GM12878 (cell line): ENCODE data around the gene NTF4. TPM values are rescaled to one million over a fixed set of nuclear protein-coding genes. Genes with fewer than 3 reads are reported as not detected.
A peak's percentile ranks its signal among the peaks of the same experiment; 100 is the strongest.
"Not testable (repeated sequence)": the region's sequence is repeated elsewhere in the genome, so short reads cannot be mapped to it uniquely, and the experiment has no call there.

ENCODE experiments used
- ATAC-seq: fragments of 200-7000 bp; cut with Tn5 transposase; 3 replicates; pipeline ENCODE4 v1.9.1; 2020; ENCODE audit warnings: mild to moderate bottlenecking, moderate library complexity
- BruUV-seq: library from RNA; stranded (reverse); fragments of 400-500 nt; replicated peaks from 2 replicates; lab custom pipeline; 2021; lab: Mats Ljungman, UMichigan
- CTCF ChIA-PET: fragments of 300-600 bp; sonication (Branson Sonifier 250); formaldehyde crosslinking; extraction: SDS; loops from one replicate; lab custom pipeline; 2021; ENCODE audit warnings: inconsistent platforms; lab: Yijun Ruan, JAX
- POLR2A ChIA-PET: fragments of 350-600 bp; formaldehyde crosslinking; extraction: SDS; loops from one replicate; lab custom pipeline; 2021; ENCODE audit warnings: inconsistent platforms; lab: Charles Lee
- RAD21 ChIA-PET: fragments of 300-600 bp; sonication (Branson Sonifier 250); formaldehyde crosslinking; loops from one replicate; lab custom pipeline; 2023; ENCODE audit warnings: antibody characterized with exemption; ENCODE audit not compliant: unreplicated experiment; lab: Charles Lee
- SMC1A ChIA-PET: fragments of 300-600 bp; sonication (Branson Sonifier 250); formaldehyde crosslinking; loops from one replicate; lab custom pipeline; 2023; ENCODE audit not compliant: unreplicated experiment, uncharacterized antibody; lab: Charles Lee
- DNase-seq: peaks from one replicate; pipeline ENCODE4 v3.0.0-alpha.2; 2011; ENCODE audit warnings: low read depth, low spot score
- FAIRE-seq: peaks from 3 replicates; lab custom pipeline; 2011; peaks lifted over from hg19 to GRCh38; lab: Jason Lieb, UNC
- H2AFZ ChIP-seq: 2 replicates; pipeline ENCODE4 v1.6.0; 2011; ENCODE audit warnings: low read depth, low read length, control low read depth; ENCODE audit not compliant: control insufficient read depth
- H3K27ac ChIP-seq: 2 replicates; pipeline ENCODE4 v1.5.1; 2011; ENCODE audit warnings: control low read depth; ENCODE audit not compliant: control insufficient read depth, insufficient read depth
- H3K27me3 ChIP-seq, 2 experiments: replicated peaks in 1 of 2; 2 replicates each; pipeline versions ENCODE4 v1.6.0 to v1.6.1; 2011; ENCODE audit warnings: low read length in 1 of 2; ENCODE audit not compliant: control insufficient read depth in 2 of 2, insufficient read depth in 2 of 2
- H3K36me3 ChIP-seq, 2 experiments: 2 replicates each; pipeline ENCODE4 v1.5.1; 2011; ENCODE audit warnings: low read length in 1 of 2; ENCODE audit not compliant: control insufficient read depth in 2 of 2, insufficient read depth in 2 of 2
- H3K4me1 ChIP-seq: 2 replicates; pipeline ENCODE4 v1.6.1; 2011; ENCODE audit warnings: mild to moderate bottlenecking, low read length, moderate library complexity, mixed read lengths; ENCODE audit not compliant: control insufficient read depth, insufficient read depth
- H3K4me2 ChIP-seq: 2 replicates; pipeline ENCODE4 v1.6.0; 2011; ENCODE audit warnings: control low read depth; ENCODE audit not compliant: control insufficient read depth, insufficient read depth
- H3K4me3 ChIP-seq: fragments of 200-600 bp; sonication (generic); 2 replicates; pipeline ENCODE4 v1.5.1; 2016
- H3K79me2 ChIP-seq: 2 replicates; pipeline ENCODE4 v1.6.0; 2011; ENCODE audit warnings: low read length; ENCODE audit not compliant: control insufficient read depth, insufficient read depth
- H3K9ac ChIP-seq: 2 replicates; pipeline ENCODE4 v1.8.0; 2011; ENCODE audit warnings: low read length, control low read depth, mixed read lengths; ENCODE audit not compliant: control insufficient read depth, insufficient read depth
- H3K9me3 ChIP-seq: replicated peaks from 3 replicates; pipeline ENCODE4 v1.5.1; 2011; ENCODE audit warnings: mild to moderate bottlenecking, low read length; ENCODE audit not compliant: control insufficient read depth, insufficient read depth
- H4K20me1 ChIP-seq: 2 replicates; pipeline ENCODE4 v1.6.0; 2011; ENCODE audit not compliant: control insufficient read depth, insufficient read depth
- CREM ChIP-seq: IDR thresholded peaks from 2 replicates; pipeline ENCODE4 v1.6.1; 2014; ENCODE audit warnings: antibody characterized with exemption, low read depth
- NFYB ChIP-seq: IDR thresholded peaks from 2 replicates; pipeline ENCODE4 v1.6.1; 2011; ENCODE audit warnings: low read depth, mild to moderate bottlenecking, low read length, improper control_type of control experiment, moderate library complexity; ENCODE audit not compliant: insufficient read depth
- WGBS: methylation state at CpG from one replicate; pipeline ENCODE4 v1.1.6; 2016; ENCODE audit warnings: low lambda C conversion rate; ENCODE audit not compliant: insufficient replicate concordance, insufficient coverage; ENCODE audit errors: missing lambda C conversion rate; 5-methylcytosine and 5-hydroxymethylcytosine counted together
- in situ Hi-C: fragments of 300-500 bp; cut with MboI; formaldehyde crosslinking; loops from 9 replicates; pipeline ENCODE4 v1.14.3; 2018; ENCODE audit warnings: mixed read lengths
- intact Hi-C: fragments of 100-400 bp; cut with micrococcal nuclease; formaldehyde crosslinking; loops from one replicate; pipeline ENCODE4 v1.14.2; 2022; ENCODE audit not compliant: unreplicated experiment
- polyA plus RNA-seq, 11 experiments: library from polyadenylated mRNA; depleted of rRNA in 4 of 11; unstranded in 6 of 11; stranded (reverse) in 5 of 11; fragments of >200 nt; fragmentation: Nextera tagmentation in 4 of 11; fragmentation: Illumina TruSeq in 1 of 11; extraction: Ambion mirVana in 4 of 11; extraction: Trizol in 1 of 11; gene quantifications; 1 replicate in 1 of 11; 2 replicates in 10 of 11; pipeline versions ENCODE4 v1.2.1 to v1.2.3, GENCODE V29; 2011 to 2016; ENCODE audit warnings: inconsistent platforms in 2 of 11, missing spikeins in 2 of 11, low read depth in 1 of 11
- total RNA-seq, 4 experiments: library from RNA; depleted of rRNA in 3 of 4; stranded (reverse); fragments of >200 nt in 3 of 4; fragmentation: Illumina TruSeq in 1 of 4; extraction: Trizol in 1 of 4; gene quantifications; 2 replicates each; pipeline versions ENCODE4 v1.2.1 to v1.2.3, GENCODE V29; 2013 to 2021
- TF ChIP-seq, protein P1 (sequence below), 3 experiments: IDR thresholded peaks in 2 of 3; conservative IDR thresholded peaks in 1 of 3; 2 replicates each; pipeline ENCODE4 v1.5.1; 2011; ENCODE audit warnings: low read depth in 3 of 3, low read length in 3 of 3, mild to moderate bottlenecking in 3 of 3, control low read depth in 2 of 3, moderate library complexity in 2 of 3, inconsistent platforms in 1 of 3, mixed read lengths in 1 of 3; ENCODE audit not compliant: control insufficient read depth in 2 of 3, insufficient read depth in 1 of 3; ENCODE audit errors: extremely low read depth in 1 of 3

Gene NTF4
- total and polyA plus RNA-seq, 10 of the 15 experiments (the other 5 are each of a cell fraction or from before 2014, with no cell fraction given), result not detected

DNA sequence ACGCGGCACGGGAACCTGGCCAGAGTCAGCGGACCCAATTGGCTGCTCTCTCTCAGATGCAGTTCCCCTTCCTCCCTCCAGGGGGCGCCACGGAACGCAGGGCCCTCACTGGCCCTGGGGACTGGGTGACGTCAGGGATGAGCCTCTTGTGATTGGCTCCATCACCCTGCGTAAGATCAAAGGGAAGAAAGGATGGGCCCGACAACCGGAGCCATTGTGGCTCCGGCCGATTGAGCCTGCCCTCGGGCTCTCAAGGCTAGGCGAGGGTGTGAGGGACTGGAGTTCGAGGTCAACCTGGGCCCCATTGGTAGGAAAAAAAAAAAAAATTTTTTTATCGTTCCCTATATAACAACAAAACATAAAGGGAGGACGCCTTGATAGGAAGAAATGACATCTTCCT is 27.8 kb downstream of the NTF4 start, which contains the start of gene CGB1:
TSS of gene CGB1 (minus strand) at position 81 of the 400 bp plus-strand sequence. CDS start 184 bp downstream, outside the sequence.
- H3K4me3 ChIP-seq, RAD21 ChIA-PET: not testable (repeated sequence)
- TF ChIP-seq NFYB (0 out of 2 replicates have a peak, but pooled peaks have one; percentile 20), CREM (0 out of 2 replicates have a peak, but pooled peaks have one; percentile 21)
- TF ChIP-seq, protein P1, sequence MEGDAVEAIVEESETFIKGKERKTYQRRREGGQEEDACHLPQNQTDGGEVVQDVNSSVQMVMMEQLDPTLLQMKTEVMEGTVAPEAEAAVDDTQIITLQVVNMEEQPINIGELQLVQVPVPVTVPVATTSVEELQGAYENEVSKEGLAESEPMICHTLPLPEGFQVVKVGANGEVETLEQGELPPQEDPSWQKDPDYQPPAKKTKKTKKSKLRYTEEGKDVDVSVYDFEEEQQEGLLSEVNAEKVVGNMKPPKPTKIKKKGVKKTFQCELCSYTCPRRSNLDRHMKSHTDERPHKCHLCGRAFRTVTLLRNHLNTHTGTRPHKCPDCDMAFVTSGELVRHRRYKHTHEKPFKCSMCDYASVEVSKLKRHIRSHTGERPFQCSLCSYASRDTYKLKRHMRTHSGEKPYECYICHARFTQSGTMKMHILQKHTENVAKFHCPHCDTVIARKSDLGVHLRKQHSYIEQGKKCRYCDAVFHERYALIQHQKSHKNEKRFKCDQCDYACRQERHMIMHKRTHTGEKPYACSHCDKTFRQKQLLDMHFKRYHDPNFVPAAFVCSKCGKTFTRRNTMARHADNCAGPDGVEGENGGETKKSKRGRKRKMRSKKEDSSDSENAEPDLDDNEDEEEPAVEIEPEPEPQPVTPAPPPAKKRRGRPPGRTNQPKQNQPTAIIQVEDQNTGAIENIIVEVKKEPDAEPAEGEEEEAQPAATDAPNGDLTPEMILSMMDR (IDR thresholded peaks at IDR 0.05 in 2 of 3, conservative IDR thresholded peaks at IDR 0.05 in 1 of 3; ENCODE audit: control insufficient read depth in 2 of 3, extremely low read depth in 1 of 3, insufficient read depth in 1 of 3, low read depth in 3 of 3, low read length in 3 of 3), result peak; percentile 15 to 47 (median 47)
- TF ChIP-seq, all 136 proteins: peak for 3; not testable (repeated sequence) for 133
- H3K9ac ChIP-seq, H3K9me3 ChIP-seq, H3K36me3 ChIP-seq, H4K20me1 ChIP-seq, POLR2A ChIA-PET, H2AFZ ChIP-seq, SMC1A ChIA-PET, H3K27ac ChIP-seq, FAIRE-seq, H3K27me3 ChIP-seq, H3K79me2 ChIP-seq, intact Hi-C loops, BruUV-seq, H3K4me2 ChIP-seq, DNase-seq, H3K4me1 ChIP-seq, CTCF ChIA-PET, in situ Hi-C loops: not testable (repeated sequence)
- 37% methylated on average over 18 of the region's 18 CpGs for WGBS
- 0 out of 3 replicates have a peak, but pooled peaks have one; percentile 19 for ATAC-seq
